HG03060 (cell line): ENCODE data around the gene ZMYM2.
"Not testable (repeated sequence)": the region's sequence is repeated elsewhere in the genome, so short reads cannot be mapped to it uniquely, and the experiment has no call there.

Source experiments
- ATAC-seq: cut with Tn5 transposase; IDR thresholded peaks from one replicate; pipeline ENCODE4 v1.9.1; 2021; ENCODE audit warnings: low read depth, moderate number of reproducible peaks; ENCODE audit not compliant: unreplicated experiment

ZMYM2 gene

GRCh38 chr13:19958155-19959111 is at the start of gene ZMYM2:
ZMYM2 (plus strand) TSS chr13:19958727; CDS start chr13:19993073, 34,346 bp downstream.
- peak; percentile 52 for ATAC-seq

GRCh38 chr13:19910336-19911072 is 48.0 kb upstream of the ZMYM2 start:
- ATAC-seq: no peak

GRCh38 chr13:19927117-19927748 is 31.3 kb upstream of the ZMYM2 start:
- no peak for ATAC-seq

- no peak for ATAC-seq
Observed at GRCh38 chr13:19940106-19940505, 18.4 kb upstream of the ZMYM2 start.

- ATAC-seq: no peak
Observed at GRCh38 chr13:19950374-19950773, 8.2 kb upstream of the ZMYM2 start.

- no peak for ATAC-seq
Observed at GRCh38 chr13:19952850-19953249, 5.7 kb upstream of the ZMYM2 start.

GRCh38 chr13:19955873-19956559 is 2.5 kb upstream of the ZMYM2 start:
- ATAC-seq: no peak

- no peak for ATAC-seq
Observed at GRCh38 chr13:19957320-19958154, 990 bp upstream of the ZMYM2 start.

- ATAC-seq: no peak
Observed at GRCh38 chr13:19959141-19959830, 759 bp downstream of the ZMYM2 start.

- ATAC-seq: no peak
Observed at GRCh38 chr13:19959831-19960652, 1.5 kb downstream of the ZMYM2 start.

- no peak for ATAC-seq
Observed at GRCh38 chr13:19960653-19960976, 2.1 kb downstream of the ZMYM2 start.

- ATAC-seq: no peak
Observed at GRCh38 chr13:19961489-19961888, 3.0 kb downstream of the ZMYM2 start.

GRCh38 chr13:19961924-19962323 is 3.4 kb downstream of the ZMYM2 start:
- ATAC-seq: no peak

GRCh38 chr13:19962894-19963293 is 4.4 kb downstream of the ZMYM2 start:
- no peak for ATAC-seq

- no peak for ATAC-seq
Observed at GRCh38 chr13:19967621-19968020, 9.1 kb downstream of the ZMYM2 start.

GRCh38 chr13:19974498-19975009 is 16.0 kb downstream of the ZMYM2 start:
- not testable (repeated sequence) for ATAC-seq

- no peak for ATAC-seq
Observed at GRCh38 chr13:19978831-19979437, 20.4 kb downstream of the ZMYM2 start.
